GM18502 (cell line): ENCODE measurements around the gene MCF2L2.

Source experiments
- ATAC-seq: cut with Tn5 transposase; IDR thresholded peaks from one replicate; pipeline ENCODE4 v1.9.1; 2021; ENCODE audit warnings: mild to moderate bottlenecking; ENCODE audit not compliant: unreplicated experiment, poor library complexity

MCF2L2 gene

DNA sequence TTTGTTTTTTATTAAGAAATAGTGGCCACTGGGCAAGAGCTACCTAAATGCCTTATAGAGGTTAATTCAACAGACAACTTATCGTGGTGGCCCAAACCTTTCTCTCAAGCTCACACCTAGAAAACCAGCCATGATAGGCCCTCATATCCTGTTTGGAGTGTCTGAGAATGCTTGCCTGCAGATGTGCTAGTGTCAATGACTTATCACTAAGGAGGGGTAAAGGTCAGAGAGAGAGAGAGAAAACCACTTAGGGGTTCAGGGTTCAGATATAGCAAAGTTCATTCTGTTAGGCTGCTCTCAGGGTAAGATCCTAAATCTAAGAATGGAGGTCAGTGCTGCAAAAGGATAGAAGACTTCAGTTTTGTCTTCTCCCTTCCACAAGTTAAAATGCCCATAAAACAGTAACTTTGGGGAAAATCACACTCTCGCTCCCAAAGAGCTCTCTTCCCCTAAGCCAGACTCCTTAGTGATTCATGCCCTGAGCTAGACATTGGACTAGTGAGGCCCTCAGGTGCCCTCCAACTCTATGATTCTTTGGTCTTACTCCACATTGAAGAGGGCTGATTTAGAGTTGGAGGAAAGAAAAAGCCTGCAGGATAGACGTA lies 205.7 kb downstream of the MCF2L2 start:
- no peak for ATAC-seq

DNA sequence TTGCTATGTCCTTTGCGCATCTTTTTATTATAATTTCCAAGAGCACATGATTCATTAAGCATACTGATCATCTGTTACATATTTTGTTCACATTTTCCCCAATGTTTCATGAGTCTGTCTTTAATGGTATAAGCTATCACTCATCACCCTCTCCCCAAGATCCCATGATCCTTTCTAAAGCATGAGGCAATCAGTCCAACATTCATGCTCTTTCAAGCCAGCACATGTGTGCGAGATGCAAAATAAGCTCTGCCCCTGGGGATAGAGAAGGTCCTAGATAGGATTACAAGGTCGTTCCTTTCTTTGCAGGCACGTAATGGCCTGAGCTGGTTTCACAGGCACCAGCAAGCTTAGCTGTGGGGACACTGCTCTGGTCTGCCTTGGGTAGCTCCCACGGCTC lies 207.6 kb downstream of the MCF2L2 start:
- ATAC-seq = no peak

DNA sequence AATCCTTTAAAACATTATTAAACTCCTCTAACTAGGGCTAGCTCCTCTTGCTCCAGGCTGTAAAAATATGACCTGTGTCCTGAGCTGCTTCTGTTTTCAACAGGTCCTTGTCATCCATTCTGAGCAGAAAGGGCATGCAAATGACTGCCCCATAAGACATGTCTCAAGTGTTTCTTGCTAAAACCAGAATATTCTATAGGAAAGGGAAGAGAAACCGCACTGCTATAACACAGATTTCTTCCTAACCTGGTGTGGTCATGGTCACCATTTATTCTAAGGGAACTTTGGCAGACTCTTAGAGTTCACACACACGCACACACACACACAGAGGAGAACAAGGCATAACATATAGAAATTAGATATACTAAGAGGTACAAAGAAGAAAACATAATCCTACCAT lies 209.6 kb downstream of the MCF2L2 start:
- no peak for ATAC-seq

DNA sequence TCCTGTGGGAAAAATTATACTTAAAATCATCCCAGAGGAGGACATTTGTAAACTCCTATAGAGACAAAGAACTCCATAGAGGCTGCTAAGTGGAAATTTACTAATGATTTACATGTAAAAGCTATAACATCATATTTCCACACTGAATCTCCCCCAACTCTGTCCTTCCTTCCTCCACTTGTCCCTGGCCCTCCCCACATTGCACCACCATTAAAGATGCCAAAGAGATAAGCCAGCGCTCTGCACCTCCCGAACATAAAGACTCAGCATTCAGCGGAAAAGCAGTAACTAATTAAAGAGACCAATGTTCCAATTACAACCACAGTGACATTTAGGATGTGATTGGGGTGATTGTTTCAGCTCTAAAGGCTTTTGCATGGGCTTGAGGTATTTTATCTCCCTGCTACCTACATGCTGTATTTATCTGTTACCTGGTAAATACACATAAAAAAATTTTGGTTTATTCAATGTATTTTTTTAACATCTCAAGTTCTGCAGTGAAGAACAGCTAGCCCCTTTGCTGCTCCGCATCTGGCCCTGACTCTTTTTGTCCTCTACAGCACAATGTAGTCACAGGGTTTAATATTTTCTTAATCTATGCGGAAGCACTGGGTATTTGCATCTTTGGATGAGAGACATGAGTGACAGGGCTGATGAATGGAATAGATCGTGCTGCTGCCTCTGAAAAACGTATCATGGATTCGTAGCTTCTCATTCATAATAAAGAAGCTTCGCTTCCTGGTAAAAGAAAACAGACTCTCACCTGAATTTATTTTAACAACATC lies 210.7 kb downstream of the MCF2L2 start:
- no peak for ATAC-seq

DNA sequence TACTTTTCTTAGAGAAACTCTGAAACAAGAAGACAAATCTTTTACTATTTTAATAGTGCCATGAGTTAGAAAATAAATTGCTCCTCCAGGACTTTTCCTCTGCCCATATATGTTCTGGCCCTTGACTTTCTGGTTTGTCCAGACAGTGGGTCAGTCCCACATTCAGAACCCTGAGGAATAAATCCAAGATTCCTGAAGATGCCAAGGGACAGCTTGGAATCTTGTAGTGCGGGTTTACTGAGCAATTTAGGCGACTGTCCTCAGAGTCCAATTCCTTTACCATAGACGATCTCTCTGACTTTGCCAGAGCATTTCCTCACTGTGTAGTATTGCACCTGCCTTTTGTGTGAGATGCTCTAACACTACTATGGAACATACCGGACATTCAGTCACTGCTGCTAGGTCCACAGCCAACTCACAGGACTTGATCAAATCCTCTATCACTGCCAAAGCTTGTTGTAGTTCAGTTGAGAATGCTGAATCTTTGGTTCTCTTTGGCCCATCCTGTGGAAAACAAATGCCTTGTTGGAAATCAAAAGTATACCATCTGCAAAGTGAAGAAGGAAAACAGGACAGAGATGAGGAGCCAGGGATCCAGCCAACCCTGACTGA lies 212.7 kb downstream of the MCF2L2 start:
- ATAC-seq = no peak

DNA sequence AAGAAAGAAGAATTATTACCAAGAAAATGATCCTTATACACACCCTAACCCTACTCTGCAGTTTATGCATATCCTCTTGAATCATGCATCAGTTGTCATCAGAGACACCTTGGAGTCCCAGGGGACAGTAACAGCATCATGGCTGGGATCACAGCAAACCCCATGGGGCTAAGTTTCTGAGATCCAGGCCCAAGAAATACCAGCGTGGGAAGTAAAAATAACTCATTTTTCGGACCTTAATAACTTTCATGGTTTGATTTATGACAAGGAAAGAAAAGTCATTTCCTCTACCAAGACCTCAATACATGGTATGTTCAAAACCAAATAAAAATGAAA lies 214.2 kb downstream of the MCF2L2 start:
- ATAC-seq = no peak

DNA sequence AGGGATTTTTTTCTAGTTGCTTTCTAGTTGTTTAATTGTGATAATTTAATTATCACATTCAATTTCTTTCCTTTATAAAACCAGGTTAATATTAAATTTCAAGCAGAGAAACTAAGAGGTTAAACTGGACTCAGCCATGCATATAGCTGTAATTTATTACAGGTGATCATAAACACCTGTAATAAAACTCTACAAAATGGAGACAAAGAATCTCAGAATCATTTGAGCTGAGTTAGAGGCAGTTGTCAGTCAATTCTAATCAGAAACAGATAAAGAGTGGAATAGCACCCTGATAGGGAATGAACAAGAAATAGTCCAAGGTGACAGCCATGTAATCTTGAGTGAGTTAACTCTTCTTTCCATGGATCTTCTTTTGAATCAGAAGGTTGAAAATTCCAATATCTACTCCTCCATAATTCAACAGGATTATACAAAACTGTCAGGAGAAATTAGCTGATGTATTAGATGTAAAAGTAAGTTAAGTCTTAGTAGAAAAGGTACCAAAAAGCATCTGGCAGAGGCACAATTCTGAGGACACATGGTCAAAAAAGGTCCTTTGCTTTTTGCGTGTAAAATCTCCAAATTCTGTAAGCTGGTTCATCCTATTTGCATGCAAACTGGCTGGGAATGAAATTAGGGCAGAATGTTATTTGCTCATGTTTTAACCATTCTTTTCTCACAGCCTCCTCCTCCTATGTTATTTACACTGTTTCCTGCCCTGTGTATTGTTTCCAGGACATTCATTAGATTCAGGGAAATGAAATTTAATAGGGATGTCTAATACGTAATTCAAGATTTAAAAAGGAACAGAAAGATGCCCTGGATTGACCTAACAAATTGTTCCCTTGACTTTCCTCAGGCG lies 214.8 kb downstream of the MCF2L2 start:
- no peak for ATAC-seq

DNA sequence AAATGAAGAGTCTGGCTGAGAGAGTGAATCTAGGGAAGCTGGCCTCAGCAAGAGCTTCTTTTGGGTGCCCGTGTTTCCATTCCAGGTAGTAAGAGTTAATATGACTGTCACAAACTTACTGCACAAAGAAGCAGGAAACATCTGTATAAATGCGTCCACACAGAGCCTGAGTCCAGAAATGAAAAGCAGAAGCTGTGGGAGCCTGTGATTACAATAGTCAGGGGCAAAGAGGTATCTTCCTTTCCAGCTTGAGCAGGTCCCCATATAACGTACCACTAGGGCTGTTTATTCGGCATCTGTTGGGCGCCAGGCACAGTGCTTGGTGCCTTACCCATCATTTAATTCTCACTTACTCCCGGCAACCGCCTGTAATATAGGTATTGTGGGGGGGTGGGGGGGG lies 215.9 kb downstream of the MCF2L2 start:
- ATAC-seq = no peak

DNA sequence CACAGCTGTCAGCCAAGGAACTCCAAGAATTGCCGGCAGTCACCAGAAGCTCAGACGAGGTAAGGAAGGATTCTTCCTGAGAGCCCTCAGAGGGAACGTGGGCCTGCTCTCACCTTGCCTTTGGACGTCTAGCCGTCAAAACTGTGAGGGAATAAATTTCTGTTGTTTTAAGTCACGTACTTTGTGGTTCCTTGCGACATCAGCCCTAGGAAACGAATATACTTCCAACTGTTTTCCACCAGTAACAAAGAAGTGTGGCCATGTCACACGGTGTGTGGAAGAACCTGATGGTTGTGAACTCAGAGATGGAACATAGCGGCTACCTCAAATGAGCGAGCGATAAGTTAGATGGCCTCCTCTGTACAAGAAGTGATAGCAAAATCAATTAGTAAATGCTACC lies 216.3 kb downstream of the MCF2L2 start:
- no peak for ATAC-seq

DNA sequence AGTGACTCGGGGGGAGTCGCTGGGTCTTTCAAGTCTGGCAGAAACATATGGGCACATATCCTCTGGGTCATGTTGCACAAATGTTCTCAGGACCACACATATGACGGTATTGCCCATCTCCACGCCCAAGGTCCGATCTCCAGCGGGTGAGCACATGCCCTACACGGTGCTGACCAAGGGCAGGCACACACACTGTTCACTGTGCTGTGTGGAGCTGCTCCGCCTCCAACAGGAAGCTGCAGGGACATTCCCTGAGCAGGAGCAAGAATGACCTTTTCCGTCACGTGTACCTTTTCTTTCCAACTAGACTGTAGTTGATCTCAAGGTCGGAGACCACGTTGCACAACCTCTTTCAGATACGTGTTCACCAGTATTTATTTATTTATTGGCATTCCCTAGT lies 217.1 kb downstream of the MCF2L2 start:
- ATAC-seq = no peak

DNA sequence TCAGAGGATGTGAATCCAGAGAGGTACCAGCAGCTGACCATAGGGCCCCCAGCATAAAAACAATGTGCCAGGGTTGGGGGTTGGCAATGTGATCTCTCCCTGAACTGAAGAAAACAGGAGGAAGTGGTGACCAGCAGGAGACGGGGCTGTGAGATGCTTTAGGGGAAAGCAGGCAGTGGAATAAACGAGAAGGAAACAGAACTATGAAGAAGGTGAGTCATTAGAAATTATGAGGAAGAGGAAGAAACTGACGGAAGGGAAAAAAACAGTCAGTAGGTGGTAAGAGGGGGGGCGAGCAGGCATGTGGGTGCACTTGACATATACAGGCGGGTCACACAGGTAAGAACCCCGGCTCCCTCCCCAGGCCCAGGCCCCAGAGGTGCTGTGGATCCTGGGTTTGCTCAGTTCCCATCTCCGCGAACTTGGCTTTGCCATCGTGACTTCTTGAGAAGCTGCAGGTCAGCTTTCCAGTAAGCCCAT lies 217.5 kb downstream of the MCF2L2 start:
- no peak for ATAC-seq

DNA sequence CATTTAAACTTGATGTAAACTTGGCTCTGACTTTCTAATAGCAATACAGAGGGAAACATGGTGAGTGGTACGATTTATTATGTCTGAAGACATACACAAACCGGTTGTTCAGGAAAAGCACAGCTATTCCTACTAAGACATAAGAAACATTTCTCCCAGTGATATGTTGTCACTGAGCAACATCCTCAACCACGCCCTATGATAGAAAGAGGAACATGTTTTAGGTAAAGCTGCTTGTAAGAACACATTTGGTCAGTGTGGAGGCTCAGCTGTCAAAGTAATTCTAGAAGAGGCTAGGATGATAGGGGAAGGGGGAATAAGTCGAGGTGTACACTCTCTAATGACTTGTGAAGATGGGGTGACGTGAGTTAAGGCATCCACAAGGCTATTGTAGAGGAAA lies 218.1 kb downstream of the MCF2L2 start:
- ATAC-seq = no peak

DNA sequence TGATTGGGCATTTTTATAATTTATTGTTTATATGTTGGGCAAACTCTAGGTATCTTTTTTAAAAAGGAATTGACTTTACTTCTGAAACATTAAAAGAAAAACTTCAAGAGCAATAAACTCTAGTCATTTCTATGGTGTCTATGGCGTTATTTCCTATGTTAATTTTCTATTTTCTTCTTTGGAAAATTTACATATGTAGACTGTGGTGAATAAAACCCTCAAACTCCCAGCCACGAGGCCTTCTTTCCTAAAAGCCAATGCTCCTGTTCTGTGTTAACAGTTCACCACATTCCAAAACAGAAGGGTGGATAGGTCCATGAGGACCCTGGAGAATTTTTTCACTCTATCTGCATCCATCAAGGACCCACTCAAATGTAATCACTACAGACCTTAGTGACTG lies 219.6 kb downstream of the MCF2L2 start:
- ATAC-seq = no peak

DNA sequence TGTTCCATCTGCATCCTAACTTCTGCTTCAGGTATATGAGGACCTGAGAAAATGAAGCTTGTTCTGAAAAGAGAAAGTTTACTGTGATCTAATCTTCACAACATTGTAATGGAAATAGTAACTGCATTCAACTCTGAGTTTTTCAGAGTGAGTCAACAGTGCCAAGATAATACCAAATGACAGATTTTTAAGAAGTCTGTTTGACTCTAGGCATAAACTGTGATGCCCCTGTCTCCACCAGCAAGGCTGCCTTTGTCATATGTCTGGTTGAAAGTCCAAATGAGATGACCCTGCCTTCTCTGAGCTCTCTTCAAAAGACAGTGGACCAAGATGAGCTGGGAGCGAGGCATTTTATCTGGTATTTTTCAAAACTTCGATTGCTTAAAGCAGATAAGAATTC lies 220.2 kb downstream of the MCF2L2 start:
- ATAC-seq = no peak

DNA sequence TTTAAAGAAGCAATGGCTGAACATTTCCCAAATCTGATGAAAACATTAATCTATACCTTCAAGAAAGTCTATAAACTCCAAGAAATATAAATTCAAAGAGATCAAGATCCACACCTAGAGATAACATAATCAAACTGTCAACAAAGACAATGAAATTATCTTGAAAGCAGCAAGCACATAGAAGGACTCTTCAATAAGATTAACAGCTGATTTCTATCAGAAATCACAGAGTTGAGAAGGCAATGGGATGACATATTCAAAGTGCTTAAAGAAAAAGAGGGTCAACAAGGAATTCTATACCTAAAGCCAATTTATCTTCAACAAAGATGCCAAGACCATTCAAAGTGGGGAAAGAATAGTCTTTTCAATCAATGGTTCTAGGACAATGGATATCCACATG lies 224.7 kb downstream of the MCF2L2 start:
- ATAC-seq = no peak

DNA sequence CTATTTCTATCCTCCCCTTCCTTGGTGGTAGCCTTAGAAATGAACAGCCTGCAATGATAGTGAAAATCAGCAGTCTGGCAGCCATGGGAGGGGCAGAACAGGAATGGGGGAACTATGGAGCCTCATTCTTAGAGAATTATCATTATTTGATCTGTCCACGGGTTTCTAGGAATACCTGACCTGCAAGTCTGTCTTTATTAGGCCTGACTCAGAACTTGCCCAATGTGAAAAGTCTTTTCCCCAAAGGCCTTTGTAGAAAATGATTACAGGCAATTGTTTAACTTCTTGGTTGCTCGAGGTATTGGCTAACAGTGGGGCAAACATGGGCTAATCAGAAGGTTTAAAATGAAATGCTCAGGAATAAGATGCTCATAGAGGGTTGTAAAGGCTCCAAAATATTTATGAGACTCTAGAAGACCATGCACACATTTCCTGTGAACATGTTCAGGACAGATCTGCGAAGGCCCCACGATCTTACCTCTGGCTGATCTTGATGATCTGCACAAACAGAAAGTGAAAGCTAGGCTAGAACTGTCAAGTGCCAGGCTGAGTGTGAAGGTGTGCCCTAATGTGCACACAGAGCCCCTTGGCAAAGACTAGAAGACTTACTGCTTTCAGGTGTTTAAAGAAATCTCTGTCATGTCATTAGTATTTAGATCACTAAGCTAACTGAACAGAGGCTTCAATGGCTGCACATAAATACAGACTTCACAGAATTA lies 226.3 kb downstream of the MCF2L2 start:
- no peak for ATAC-seq

DNA sequence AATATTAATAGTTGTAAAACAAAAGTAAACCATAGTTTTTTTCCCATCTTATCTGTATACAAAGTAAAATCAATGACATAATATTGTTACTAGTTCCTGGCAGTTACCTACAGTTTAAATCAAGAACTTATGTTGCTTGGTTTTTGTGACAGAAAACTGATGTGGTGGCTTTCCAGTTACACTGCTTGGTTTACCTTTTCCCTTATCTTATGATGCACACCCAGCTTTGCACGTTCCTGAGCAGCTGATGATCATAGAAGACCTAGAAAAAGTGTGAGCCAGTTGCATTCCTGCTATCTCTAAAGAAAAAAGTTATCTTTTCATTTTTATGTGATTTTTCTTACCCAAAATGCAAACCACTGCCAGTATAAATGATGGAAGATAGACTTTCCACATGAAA lies 229.5 kb downstream of the MCF2L2 start:
- ATAC-seq = no peak

DNA sequence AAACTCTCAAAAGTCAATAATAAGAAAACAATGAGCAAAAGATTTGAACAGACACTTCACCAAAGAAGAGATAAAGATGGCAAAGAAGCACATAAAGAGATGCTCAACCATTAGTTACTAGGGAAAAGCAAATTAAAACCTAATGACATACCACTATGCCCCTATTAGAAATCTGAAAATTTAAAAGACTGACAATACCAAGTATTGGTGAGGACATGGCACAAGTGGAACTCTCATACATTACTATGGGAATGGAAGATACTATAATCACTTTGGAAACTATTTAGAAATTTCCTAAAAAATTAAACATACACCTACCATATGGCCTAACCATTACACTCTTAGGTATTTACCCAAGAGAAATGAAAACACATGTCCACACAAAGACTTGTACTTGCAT lies 230.7 kb downstream of the MCF2L2 start:
- no peak for ATAC-seq

DNA sequence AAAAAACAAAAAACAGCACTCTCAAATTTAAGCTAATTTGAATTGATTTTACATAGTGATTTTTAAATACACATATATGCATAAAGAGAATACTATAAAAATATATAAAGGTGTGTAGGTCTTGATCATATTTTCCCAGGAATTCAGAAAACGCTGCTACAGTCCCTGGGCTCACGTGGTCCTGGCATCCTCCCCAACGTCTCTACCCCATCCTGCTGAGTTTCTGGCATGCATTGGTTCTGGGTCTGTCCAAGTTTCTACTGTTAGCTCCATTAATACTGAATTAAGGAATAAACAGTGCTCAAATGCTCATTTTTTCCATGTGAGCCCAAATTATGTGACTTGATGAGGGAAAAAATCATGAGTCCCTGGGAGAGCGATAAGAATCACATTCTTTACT lies 233.2 kb downstream of the MCF2L2 start:
- ATAC-seq = no peak
